ENCODE measurements around the gene MORC2.
A peak's percentile ranks its signal among the peaks of the same experiment; 100 is the strongest.

The MORC2 gene

GRCh38 chr22:30921108-30921507, 47.5 kb downstream of the MORC2 start:
- DNase-seq (ENCODE audit: low read depth), result no peak

- DNase-seq (ENCODE audit: low read depth), result peak; percentile 32
These were observed 48.2 kb downstream of the MORC2 start for GRCh38 chr22:30920407-30920806.

DNA sequence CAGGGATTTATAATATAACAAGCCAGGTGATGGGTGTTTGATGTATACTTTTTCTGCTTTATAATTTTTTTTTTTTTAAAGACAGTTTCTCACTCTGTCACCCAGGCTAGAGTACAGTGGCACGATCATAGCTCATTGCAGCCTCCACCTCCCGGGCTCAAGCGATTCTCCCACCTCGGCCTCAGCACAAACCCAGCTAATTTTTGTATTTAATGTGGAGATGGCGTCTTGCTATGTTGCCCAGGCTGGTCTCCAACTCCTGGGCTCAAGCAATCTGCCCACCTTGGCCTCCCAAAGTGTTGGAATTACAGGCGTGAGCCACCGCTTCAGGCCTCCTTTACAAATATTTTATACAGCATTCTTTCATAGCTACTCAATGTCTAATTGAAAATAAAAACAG, 48.6 kb downstream of the MORC2 start:
- no peak for DNase-seq (ENCODE audit: low read depth)

DNA sequence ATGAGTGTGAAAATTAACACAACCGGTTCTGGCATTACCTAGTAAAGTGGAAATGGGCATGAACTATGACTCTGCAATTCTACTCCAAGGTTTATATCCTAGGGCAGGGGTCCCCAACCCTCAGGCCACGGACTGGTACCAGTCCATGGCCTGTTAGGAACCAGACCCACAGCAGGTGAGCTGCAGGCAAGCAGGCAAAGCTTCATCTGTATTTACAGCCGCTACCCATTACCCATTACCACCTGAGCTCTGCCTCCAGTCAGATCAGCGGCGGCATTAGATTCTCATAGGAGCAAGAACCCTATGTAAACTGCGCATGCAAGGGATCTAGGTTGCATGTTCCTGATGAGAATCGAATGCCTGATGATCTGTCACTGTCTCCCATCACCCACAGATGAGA, 49.8 kb downstream of the MORC2 start:
- no peak for DNase-seq (ENCODE audit: low read depth)

DNA sequence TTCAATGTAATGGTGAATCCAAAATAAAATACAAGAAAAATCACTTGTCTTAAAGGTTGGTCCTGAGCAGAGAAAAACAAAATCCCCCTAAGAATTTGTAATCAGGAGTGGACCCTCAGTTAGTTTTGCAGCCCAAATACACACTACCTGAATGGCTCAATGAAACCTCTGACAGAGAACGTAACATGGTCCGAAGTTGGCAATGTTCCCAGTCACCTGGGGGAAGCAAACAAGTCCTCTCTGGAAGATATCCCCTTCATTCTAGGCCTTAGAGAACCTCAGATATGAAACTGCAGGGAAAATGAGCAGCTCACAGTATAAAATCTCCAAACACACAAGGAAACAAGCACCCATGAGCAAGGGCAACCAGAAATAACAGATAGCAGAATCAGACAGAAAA, 58.2 kb downstream of the MORC2 start:
- no peak for DNase-seq (ENCODE audit: low read depth)

DNA sequence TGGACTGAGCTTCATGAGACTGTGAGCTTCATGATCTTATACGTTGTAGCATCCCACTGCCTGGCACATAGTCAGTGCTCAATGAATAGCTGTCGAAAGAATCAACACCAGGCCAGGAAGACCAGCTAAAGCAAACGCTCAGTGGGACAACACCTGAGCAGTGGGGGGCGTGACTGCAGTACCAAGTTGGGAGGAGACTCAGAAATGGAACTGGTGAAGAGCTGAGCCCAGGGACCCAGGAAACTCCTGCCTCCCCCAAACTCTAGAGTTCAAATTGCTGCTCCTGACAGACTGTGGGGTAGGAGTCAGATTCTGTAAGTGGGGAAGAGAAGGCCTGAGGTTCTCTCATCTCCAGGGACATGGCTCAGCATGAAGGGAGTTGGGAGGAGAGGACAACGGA, 59.3 kb downstream of the MORC2 start:
- DNase-seq (ENCODE audit: low read depth), result no peak

DNA sequence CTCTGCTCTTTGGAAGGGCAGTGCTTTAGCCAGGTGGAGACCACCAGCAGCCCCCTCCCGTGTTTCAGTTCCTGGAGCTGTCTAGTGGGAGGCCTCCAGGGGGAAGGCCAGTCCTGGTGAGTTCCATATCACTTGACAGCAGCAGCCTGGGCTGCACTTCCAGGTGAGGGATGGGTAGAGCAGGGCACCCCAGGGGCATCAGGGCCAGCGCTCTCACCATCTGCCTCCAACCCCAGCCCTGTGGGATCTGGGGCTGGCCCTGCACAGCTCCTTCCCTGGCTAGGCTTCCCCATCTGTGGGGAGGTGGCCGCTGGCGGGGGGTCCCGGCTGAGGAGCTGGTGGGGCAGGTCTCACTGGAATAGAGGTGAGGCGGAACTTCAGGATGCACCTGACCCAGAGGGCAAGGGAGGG, 60.5 kb downstream of the MORC2 start:
- DNase-seq (ENCODE audit: low read depth), result no peak

DNA sequence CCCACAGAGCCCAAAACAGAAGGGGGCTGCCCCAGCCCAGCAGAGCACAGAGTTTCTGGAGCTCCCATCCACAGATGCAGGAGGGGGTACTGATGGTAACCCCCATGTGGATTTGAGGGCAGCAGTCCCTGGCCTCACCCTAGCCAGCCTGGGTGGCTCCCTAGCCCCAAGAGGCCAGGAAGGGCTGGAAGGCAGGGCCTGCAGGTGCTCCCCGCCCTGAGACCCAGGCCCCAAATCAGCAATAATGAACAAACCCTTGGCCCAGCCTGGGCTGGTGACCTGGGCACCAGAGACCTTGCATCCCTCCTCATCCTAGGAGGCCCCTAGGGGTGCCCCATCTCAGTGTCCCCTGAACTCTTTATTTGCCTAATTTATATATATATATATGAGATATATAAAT, 61.6 kb downstream of the MORC2 start:
- no peak for DNase-seq (ENCODE audit: low read depth)

GRCh38 chr22:30906411-30906810, 62.2 kb downstream of the MORC2 start:
- DNase-seq (ENCODE audit: low read depth), result no peak

DNA sequence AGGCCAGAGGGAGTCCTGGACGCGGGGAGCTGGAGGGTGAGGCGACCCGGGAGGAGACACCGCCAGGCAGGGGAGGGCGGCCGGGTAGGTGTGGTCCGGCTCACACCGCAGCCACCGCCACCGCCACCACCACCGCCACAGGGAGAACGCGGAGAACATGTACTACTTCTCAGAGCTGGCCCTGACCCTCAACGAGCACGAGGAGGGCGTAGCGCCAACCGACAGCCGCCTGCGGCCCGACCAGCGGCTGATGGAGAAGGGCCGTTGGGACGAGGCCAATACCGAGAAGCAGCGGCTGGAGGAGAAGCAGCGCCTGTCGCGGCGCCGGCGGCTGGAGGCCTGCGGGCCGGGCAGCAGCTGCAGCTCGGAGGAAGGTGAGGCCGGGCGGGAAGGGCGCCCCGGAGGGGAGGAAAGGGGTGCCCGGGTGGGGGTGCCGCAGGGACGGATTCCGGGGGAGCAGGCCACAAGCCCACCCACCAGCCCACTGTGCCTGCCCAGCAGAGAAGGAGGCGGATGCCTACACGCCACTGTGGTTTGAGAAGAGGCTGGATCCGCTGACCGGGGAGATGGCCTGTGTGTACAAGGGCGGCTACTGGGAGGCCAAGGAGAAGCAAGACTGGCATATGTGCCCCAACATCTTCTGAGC, 62.8 kb downstream of the MORC2 start:
- DNase-seq (ENCODE audit: low read depth), result no peak

- no peak for DNase-seq (ENCODE audit: low read depth)
These were observed 64.6 kb downstream of the MORC2 start for GRCh38 chr22:30903876-30904460.

- DNase-seq (ENCODE audit: low read depth), result no peak
These were observed 65.8 kb downstream of the MORC2 start for GRCh38 chr22:30902496-30903357.

- no peak for DNase-seq (ENCODE audit: low read depth)
These were observed 74.2 kb downstream of the MORC2 start for GRCh38 chr22:30894371-30894740.

DNA sequence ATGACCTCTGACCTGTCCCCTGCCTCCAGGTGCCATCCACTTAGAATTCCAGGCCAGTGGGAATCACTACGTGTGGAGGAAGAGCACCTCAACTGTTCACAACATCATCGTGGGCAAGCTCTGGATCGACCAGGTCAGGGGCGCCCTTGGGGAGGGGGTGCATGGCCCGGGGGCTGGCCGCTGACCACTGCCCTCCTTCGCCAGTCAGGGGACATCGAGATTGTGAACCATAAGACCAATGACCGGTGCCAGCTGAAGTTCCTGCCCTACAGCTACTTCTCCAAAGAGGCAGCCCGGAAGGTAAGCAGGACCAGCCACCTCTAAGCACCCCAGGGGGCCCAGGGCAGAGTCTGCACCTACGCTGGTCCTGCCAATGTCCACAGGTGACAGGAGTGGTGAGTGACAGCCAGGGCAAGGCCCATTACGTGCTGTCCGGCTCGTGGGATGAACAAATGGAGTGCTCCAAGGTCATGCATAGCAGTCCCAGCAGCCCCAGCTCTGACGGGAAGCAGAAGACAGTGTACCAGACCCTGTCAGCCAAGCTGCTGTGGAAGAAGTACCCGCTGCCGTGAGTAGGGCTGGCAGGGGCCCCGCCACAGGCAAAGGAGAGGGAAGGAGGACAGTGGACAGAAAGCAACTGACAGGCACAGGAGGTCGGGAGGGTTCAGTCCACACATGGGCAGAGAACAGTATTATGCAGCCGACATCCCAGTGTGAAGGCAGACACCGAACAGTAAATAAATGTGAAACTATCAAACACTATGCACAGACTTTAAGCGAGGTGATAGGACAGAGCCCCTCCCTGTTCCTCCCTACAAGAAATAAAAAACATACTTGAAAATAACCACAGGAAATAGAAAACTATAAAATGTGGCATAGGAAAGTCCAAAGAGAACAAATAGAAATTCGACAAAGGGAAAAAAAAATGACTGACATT, 74.9 kb downstream of the MORC2 start:
- no peak for DNase-seq (ENCODE audit: low read depth)

- DNase-seq (ENCODE audit: low read depth), result no peak
These were observed 75.8 kb downstream of the MORC2 start for GRCh38 chr22:30892731-30893221.

GRCh38 chr22:30892286-30892685, 76.3 kb downstream of the MORC2 start:
- DNase-seq (ENCODE audit: low read depth), result no peak

DNA sequence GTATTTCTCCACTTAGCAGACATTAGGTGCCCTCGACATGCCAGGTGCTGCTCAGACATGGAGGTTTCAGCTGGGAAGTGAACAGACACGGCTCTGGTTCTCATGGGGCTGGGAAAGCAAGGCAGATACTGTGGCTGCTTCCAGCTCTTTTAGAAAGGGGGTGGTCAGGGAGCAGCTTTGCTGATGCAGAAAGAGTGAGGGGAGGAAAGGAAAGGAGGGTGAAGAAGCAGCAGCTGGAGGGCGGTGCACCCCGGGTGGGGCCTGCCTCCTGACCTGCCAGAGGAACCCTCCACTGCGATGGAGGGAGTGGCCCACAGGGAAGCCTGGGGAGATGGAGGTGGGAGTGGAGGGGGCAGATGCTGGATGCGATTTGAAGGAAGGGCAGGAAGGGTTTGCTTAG, 76.8 kb downstream of the MORC2 start:
- DNase-seq (ENCODE audit: low read depth), result no peak

- no peak for DNase-seq (ENCODE audit: low read depth)
These were observed 77.2 kb downstream of the MORC2 start for GRCh38 chr22:30891443-30891755.

- no peak for DNase-seq (ENCODE audit: low read depth)
These were observed 77.7 kb downstream of the MORC2 start for GRCh38 chr22:30890686-30891442.

DNA sequence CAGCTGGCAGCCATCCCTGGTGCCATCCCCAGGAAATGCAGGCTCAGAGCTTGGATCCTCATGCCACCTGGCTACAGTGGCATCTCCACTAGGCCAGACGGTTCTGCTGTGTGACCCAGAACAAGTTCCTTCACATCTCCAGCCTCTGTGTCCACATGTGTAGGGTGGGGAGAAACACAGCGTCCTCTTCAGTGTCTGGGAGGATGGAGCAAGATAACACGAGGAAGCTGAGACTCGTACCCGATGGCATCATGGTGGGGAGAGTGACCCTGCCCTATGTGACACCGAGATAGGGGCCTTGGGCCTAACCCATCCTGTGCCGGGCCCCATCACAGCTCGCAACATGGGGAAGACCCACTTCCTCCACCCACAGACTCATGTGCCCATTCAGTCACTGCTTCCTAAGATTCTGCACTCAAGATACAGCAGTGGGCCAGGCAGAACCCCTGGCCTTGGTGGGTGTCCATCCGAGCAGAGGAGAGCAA, 78.5 kb downstream of the MORC2 start:
- DNase-seq (ENCODE audit: low read depth), result no peak

GRCh38 chr22:30889268-30889995, 79.1 kb downstream of the MORC2 start:
- no peak for DNase-seq (ENCODE audit: low read depth)
